HG02759 (cell line): Measurements from ENCODE around the gene MEGF8.
"Not testable (repeated sequence)": the region's sequence is repeated elsewhere in the genome, so short reads cannot be mapped to it uniquely, and the experiment has no call there.

ENCODE experiments used
- ATAC-seq: cut with Tn5 transposase; IDR thresholded peaks from one replicate; pipeline ENCODE4 v1.9.1; 2021; ENCODE audit warnings: mild to moderate bottlenecking, moderate library complexity; ENCODE audit not compliant: unreplicated experiment

The MEGF8 gene

DNA sequence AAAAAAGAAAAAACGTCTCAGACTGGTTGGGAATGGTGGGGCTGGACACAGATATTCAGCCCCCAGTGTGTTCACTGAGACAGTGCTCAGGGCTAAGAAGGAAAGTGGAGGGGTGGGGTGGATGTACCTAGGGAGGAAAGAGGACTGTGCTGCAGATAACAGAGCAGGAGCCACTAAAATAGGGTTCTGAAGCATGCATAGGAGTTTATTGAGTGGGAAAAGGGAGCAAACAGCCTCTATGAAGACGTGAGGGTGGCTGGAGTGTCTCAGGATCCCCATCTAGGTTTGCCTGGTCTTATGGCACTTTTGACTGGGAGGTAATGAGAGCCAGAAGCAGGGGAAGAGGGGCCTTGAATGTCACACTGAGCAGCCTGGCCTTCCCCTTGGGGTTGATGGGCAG lies 3.4 kb downstream of the MEGF8 start:
- no peak for ATAC-seq

DNA sequence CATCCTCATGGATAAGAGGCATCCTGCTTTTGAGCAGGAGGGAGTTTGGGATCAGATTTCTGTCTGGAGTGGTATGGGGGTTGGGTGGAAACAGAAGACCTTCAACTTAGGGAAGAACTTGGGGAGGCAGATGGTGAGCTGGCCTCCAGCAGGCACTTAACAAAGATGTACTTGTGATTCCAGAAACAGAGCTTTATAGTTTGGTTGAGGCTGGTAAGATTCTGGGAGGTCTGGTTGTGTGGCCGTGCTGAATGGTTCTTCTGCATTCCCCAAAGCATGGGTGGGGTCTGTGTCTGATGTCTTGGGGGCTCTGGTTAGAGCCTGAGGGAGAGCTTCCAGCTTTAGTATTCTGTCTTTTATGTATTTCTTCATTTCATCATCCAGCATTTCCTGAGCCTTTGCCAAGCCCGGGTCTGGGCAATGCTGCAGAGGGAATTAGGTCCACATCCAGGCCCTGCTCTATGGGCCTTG lies 4.8 kb downstream of the MEGF8 start:
- no peak for ATAC-seq

DNA sequence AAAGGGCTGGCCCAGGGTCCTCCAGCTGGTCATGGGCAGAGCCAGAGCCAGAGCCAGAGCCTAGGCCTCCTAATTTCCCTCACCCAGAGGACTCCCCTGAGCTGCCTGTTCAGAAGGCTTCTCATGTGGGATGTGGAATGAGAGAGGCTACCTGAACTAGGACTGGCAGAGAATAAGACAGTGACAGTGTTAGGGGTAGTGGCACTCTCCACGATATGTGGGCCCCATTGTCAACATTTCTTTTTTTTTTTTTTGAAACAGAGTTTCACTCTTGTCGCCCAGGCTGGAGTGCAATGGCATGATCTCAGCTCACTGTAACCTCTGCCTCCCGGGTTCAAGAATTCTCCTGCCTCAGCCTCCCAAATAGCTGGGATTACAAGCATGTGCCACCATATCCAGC lies 5.9 kb downstream of the MEGF8 start:
- ATAC-seq = not testable (repeated sequence)

DNA sequence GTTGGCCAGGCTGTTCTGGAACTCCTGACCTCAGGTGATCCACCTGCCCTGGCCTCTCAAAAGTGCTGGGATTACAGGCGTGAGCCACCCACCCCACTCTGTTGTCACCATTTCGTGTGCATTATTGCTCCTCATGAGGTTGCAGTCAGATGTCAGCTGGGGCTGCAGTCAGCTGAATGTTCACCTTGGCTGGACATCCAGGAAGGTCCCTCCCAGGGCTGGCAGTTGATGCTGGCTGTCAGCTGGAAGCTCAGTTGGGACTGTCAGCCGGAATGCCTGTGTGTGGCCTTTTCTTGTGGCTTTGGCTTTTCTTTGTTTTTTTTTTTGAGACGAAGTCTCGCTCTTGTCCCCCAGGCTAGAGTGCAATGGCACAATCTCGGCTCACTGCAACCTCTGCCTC lies 6.6 kb downstream of the MEGF8 start:
- no peak for ATAC-seq

DNA sequence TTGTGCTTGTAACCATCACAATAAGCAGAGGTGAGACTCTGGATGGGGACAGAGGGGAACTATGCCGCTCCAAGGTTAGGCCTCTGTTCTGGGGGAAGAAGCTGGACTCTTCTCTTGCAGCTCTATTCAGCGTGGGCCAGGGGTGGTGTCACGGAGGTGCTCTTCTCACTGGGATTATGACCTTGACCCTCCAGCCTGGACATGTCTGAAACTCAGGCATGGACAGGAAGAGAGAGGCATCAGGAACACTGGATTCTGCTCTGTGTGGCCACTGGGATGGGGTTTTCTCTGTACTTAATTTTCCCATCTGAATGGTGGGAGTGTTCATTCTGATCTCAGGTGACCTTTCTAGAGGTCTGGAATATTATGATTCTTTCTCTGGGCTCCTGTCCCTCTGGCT lies 7.6 kb downstream of the MEGF8 start:
- ATAC-seq = no peak

DNA sequence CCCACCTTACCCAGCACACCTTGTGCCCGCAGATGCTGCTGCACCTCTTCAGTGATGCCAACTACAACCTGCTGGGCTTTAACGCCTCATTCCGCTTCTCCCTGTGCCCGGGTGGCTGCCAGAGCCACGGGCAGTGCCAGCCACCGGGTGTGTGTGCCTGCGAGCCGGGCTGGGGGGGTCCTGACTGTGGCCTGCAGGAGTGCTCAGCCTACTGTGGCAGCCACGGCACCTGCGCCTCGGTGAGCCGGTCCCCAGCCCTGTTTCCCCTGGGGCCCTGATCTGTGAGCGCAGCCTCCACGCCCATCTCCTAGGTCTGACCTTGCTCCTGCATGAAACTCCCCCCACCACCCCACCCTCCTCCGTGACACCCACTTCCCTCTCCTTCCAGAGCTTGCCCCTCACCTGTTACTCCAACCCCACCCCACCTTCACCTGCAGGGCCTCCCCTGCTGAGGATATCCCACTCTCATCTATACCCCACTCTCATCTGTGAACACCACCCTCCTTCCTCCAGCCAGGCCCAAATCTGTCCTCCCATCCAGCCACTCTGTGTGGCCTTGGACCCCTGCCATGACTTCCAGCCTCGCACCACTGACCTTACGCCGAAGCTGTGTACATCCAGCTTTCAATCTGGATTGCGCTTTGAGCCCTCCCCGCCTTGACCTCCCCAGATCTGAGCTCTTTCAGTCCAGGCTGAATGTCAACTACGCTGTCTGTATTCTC lies 8.7 kb downstream of the MEGF8 start:
- no peak for ATAC-seq

DNA sequence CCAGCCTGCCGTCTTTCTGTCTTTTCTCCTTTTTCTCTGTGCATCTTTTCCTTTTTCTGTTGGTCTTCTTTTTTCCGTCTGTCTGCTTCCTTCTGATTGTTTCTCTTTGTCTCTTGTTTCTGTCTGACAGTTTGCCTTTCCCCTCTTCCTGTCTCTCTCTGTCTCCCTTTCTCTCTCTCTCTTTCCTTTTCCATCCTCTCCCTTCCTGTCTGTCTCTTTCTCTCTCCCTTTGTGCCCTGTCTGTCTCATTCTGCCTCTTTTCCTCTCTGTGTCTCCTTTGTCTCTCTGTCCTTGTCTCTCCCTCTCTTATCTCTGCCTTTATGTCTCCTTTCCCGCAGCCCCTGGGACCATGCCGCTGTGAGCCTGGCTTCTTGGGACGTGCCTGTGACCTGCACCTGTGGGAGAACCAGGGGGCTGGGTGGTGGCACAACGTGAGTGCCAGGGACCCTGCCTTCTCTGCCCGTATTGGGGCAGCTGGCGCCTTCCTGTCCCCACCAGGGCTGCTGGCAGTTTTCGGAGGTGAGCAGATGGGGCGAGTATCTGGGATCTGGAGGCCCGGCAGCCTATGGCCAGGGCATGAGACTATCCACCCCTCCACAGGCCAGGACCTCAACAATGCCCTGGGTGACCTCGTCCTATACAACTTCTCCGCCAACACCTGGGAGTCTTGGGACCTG lies 9.4 kb downstream of the MEGF8 start:
- ATAC-seq = no peak

DNA sequence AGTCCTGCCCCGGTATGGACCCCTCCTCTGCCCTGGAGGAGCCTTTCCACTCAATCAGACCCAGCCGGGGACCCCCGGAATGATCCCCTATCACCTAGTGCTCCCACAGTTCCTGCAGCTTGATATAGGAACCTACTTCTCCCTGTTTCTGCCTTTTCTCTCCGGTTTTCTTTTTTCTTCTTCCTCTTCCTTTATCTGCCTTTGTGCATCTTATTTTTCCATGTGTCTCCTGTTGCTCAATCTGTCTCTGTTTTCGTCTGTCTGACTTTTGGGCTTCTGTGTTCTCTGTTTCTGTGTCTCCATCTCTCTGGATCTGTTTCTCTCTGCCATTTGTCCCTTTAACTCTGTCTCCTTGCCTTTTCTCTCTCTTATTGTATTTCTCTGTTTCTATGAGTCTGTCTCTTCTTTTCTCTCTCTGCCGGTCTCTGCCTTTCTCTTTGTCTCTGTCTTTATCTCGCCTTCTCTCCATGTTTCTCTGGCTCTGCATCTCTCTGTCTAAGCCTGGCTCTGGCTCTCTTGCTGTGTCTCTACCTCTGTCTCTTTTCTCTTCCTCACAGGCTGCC lies 10.0 kb downstream of the MEGF8 start:
- ATAC-seq = no peak

DNA sequence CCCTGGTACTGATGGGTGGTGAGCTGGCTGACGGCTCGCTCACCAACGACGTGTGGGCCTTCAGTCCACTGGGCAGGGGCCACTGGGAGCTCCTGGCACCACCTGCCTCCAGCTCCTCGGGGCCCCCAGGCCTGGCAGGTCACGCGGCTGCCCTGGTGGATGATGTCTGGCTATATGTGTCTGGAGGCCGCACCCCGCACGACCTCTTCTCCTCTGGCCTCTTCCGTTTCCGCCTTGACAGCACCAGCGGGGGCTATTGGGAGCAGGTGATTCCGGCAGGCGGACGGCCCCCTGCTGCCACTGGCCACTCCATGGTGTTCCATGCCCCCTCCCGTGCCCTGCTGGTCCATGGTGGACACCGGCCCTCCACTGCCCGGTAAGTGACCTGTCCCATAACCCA lies 10.5 kb downstream of the MEGF8 start:
- no peak for ATAC-seq

DNA sequence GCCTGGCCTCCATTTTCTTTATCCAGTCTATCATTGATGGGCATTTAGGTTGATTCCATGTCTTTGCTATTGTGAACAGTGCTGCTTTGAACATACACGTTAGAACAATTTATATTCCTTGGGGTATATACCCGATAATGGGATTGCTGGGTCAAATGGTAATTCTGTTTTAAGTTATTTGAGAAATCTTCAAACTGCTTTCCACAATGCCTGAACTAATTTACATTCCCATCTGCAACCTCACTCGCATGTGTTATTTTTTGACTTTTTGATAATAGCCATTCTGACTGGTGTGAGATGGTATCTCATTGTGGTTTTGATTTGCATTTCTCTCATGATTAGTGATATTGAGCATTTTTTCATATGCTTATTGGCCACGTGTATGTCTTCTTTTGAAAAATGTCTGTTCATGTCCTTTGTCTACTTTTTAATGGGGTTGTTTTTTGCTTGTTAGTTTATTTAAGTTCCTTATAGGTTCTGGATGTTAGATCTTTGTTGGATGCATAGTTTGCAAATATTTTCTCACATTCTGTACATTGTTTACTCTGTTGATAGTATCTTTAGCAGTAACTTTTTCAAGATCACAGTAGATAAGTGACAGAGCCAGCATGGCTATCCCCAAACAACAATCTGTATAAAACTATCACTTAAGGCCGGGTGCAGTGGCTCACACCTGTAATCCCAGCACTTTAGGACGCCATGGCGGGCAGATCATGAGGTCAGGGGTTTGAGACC lies 13.9 kb downstream of the MEGF8 start:
- not testable (repeated sequence) for ATAC-seq

DNA sequence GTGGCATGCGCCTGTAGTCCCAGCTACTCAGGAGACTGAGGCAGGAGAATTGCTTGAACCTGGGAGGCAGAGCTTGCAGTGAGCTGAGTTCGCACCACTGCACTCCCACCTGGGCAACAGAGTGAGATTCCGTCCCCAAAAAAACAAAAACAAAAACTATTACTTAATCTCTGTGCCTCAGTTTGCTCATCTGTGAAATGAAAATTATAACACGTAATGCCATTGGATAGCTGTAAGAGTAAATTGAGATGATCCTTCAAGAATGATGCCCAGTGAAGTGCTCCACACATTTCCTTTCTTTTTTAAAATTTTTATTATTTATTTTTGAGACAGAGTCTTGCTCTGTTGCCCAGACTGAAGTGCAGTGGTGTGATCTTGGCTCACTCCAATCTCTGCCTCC lies 14.5 kb downstream of the MEGF8 start:
- not testable (repeated sequence) for ATAC-seq

DNA sequence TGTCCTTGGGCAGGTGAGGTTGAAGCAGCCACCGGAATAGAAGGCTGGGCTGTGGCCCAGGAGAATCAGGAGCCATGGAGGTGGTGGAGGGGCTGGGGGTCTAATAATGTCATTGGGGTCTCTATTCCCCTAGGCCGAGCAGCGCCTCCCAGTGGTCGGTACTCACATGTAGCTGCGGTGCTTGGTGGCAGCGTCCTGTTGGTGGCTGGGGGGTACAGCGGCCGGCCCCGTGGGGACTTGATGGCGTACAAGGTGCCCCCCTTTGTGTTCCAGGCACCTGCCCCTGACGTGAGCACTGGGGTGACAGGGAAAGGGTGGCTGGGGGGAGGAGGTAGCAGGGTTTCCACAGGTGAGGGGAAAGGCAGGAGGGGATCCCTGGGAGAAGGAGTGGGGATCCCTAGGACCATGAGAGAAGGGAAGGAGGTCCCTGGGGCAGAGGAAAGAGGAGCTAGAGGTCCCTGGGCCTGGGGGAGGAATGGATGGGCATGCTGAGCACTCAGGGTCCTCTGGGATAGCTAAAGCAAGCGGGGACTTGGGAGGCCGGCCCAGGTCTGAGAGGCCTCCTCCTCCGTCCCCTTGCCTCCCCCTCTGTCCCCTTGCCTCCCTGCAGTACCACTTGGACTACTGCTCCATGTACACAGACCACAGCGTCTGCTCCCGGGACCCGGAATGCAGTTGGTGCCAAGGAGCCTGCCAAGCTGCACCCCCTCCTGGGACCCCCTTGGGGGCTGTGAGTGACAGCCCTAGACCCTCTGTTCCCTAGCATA lies 18.1 kb downstream of the MEGF8 start:
- ATAC-seq = no peak

DNA sequence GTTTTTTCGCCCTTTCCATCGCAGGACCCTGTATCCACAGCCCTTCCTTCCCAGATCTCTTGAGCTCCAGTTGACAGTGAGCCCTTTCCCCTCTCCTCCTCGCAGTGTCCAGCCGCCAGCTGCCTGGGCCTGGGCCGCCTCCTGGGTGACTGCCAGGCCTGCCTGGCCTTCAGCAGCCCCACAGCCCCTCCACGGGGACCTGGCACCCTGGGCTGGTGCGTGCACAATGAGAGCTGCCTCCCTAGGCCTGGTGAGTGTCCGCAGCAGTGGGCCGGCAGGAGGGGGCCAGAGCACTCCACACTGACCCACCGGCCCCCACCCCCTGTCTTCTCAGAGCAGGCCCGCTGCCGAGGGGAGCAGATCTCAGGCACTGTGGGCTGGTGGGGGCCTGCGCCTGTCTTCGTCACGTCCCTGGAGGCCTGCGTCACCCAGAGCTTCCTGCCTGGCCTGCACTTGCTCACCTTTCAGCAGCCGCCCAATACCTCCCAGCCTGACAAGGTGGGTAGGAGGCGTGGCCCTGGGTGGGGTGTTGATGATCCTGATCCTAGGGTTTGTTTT lies 19.0 kb downstream of the MEGF8 start:
- no peak for ATAC-seq

DNA sequence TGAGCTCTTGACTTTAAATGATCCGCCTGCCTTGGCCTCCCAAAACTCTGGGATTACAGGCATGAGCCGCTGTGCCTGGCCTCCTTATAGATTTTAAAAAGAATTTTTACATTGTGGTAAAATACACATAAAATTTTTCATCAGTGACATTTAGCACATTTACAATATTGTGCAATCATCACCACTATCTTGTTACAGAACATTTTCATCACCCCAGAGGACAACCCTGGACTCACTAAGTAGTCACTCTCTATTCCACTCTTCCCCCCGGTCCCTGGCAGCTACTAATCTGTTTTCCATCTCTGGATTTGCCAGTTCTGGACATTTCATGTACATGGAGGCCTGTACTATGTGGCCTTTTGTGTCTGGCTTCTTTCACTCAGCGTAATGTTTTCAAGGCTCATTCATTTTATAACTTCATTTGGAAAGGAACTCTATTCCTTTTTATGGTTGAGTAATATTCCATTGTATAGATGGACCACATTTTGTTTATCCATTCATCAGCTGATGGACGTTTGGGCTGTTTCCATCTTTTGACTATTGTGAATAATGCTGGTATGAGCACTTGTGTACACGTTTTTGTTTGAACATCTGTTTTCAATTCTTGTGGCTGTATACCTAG lies 19.9 kb downstream of the MEGF8 start:
- ATAC-seq = no peak

DNA sequence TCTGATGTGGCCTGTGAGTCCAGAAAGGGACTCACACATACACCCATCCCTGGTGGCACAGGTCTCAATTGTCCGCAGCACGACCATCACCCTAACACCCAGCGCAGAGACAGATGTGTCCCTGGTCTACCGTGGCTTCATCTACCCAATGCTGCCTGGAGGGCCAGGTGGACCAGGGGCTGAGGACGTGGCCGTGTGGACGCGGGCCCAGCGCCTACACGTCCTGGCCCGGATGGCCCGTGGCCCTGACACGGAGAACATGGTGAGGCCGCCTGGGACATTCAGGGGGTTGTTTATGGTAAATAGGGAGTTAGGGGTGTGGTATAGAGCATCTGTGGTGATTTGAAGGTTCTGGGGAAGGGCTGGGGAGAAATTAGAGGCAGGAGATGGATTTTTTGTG lies 22.8 kb downstream of the MEGF8 start:
- ATAC-seq = no peak

DNA sequence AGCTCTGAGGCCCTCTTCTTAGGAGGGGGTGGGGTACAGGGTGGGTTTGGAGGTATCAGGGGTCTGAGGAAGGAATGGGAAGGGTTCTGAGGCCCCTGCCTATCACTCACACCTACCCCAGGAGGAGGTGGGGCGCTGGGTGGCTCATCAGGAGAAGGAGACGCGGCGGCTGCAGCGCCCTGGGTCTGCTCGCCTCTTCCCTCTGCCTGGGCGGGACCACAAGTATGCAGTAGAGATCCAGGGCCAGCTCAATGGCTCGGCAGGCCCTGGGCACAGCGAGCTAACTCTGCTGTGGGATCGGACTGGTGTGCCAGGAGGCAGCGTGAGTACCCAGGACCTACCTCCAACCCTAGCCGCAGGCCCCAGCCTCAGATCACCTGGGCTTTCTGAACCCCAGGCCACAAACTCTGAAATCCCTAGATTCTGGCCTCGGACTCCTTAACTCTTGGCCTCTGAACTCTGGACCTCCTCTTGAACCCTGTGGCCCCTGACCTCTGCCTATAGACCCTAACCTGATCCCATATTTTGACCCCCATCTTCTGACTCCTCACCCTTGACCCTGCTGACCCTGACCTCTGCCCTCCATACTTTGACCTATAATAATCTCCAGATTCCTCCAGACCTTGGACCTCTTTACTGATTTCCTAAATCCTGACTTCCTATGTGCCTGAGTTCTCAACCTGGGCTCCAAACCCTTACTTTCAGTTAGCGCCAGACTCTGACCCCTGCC lies 24.1 kb downstream of the MEGF8 start:
- no peak for ATAC-seq

DNA sequence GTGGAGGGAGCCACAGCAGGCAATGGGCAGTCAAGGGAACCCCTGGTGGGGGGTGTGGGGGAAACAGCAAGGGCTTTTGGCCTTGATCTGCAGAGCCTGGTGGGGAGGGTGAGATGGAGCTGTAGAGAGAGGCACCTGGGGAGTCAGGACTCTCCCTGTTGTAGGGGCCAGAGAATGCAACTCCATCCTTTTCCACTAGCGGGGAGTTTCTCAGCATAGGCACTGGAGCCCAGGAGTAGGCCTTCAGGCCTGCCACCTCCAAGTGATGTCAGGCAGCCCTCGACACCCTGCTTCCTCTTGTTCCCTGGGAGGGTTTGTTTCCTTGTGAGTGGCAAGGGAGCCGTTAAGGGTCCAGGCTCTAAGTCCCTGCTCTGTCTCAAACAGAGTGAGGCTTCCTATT lies 25.0 kb downstream of the MEGF8 start:
- no peak for ATAC-seq

DNA sequence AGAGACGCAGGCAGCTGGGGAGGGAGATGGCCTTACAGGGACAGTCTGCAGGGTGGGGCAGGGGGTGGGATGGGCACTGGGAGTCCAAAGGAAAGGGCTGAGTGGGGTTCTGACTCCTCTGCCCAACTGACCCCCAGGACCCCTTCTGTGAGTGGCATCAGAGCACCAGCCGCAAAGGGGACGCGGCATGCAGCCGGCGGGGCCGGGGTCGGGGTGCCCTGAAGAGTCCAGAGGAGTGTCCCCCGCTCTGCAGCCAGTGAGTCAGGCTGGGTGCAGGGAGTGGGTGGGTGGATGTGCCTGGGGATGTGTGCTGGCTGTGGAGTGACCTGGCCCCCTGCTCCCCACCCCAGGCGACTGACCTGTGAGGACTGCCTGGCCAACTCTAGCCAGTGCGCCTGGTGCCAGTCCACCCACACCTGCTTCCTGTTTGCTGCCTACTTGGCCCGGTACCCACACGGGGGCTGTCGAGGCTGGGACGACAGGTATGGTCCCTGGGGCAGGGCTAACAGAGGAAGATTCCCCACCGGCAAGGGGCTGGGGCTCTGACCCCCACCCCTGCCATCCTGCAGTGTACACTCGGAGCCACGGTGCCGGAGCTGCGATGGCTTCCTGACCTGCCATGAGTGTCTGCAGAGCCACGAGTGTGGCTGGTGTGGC lies 25.8 kb downstream of the MEGF8 start:
- ATAC-seq = no peak
